Epithelial cell of umbilical artery (primary cell): ENCODE measurements around the gene BEND5. TPM values are rescaled to one million over a fixed set of nuclear protein-coding genes. Genes with fewer than 3 reads are reported as not detected.

ENCODE experiments used
- total RNA-seq: library from RNA; depleted of rRNA; stranded (reverse); fragments of >200 nt; gene quantifications from 2 replicates; pipeline ENCODE4 v1.2.3, GENCODE V29; 2014

BEND5 gene
- total RNA-seq, result not detected in 2 replicates

GRCh38 chr1:48776393-48777218 lies at the start of gene BEND5:
Gene BEND5, minus strand, starts transcription at chr1:48776891. Its CDS starts 60 bp downstream, at chr1:48776831.

